K562 (cell line): ENCODE data around the gene PFN2. TPM values are rescaled to one million over a fixed set of nuclear protein-coding genes. Genes with fewer than 3 reads are reported as not detected.

ENCODE experiments used
- BCL6 ChIP-seq: fragments of 250-450 bp; sonication (Bioruptor Pico); IDR thresholded peaks from 2 replicates; pipeline ENCODE4 v1.4.0; 2020
- CEBPG ChIP-seq, 3 experiments: fragments of 200-800 bp in 1 of 3; sonication (Bioruptor generic) in 1 of 3; sonication (generic) in 1 of 3; formaldehyde crosslinking in 1 of 3; IDR thresholded peaks in 2 of 3; conservative IDR thresholded peaks in 1 of 3; 2 replicates each; pipeline versions ENCODE4 v1.6.1 to v1.8.0; 2016 to 2022; ENCODE audit warnings: missing compliant biosample characterization in 2 of 3, missing genetic modification characterization in 2 of 3, mild to moderate bottlenecking in 1 of 3, missing genetic modification reagents in 1 of 3
- CTCF ChIP-seq, 3 experiments: IDR thresholded peaks in 2 of 3; conservative IDR thresholded peaks in 1 of 3; 2 replicates each; pipeline ENCODE4 v1.5.1; 2011 to 2012; ENCODE audit warnings: low read length in 3 of 3, mild to moderate bottlenecking in 3 of 3, control low read depth in 2 of 3, improper control_type of control experiment in 1 of 3, inconsistent platforms in 1 of 3, low read depth in 1 of 3, mixed read lengths in 1 of 3, moderate library complexity in 1 of 3; ENCODE audit not compliant: insufficient read depth in 2 of 3
- DDX20 ChIP-seq: fragments of 450-650 bp; IDR thresholded peaks from 2 replicates; pipeline ENCODE4 v1.6.1; 2016; ENCODE audit warnings: missing genetic modification characterization, low read depth, mild to moderate bottlenecking, missing compliant biosample characterization, moderate library complexity
- DEAF1 ChIP-seq: fragments of 450-650 bp; formaldehyde crosslinking; IDR thresholded peaks from 2 replicates; pipeline ENCODE4 v1.4.0; 2020; ENCODE audit warnings: mild to moderate bottlenecking, moderate library complexity
- ELF1 ChIP-seq: fragments of 200-800 bp; sonication (Bioruptor generic); IDR thresholded peaks from 2 replicates; pipeline ENCODE4 v1.6.1; 2016; ENCODE audit warnings: missing genetic modification characterization, missing compliant biosample characterization
- ETV6 ChIP-seq, 3 experiments: fragments of 150-350 bp in 1 of 3; sonication (generic) in 1 of 3; formaldehyde crosslinking in 1 of 3; IDR thresholded peaks; 2 replicates each; pipeline versions ENCODE4 v1.6.1 to v1.8.0; 2014 to 2022; ENCODE audit warnings: borderline replicate concordance in 2 of 3, low read depth in 2 of 3, antibody characterized with exemption in 1 of 3, low read length in 1 of 3, mild to moderate bottlenecking in 1 of 3, missing genetic modification reagents in 1 of 3
- ID3 ChIP-seq, 2 experiments: fragments of 250-450 bp in 1 of 2; fragments of 450-650 bp in 1 of 2; sonication (Bioruptor Pico) in 1 of 2; IDR thresholded peaks; 2 replicates each; pipeline versions ENCODE4 v1.6.1 to v1.8.0; 2016 to 2021; ENCODE audit warnings: mild to moderate bottlenecking in 2 of 2, moderate library complexity in 2 of 2, missing compliant biosample characterization in 1 of 2, missing genetic modification characterization in 1 of 2
- ILK ChIP-seq: fragments of 450-650 bp; IDR thresholded peaks from 2 replicates; pipeline ENCODE4 v1.6.1; 2016; ENCODE audit warnings: missing genetic modification characterization, low read depth, mild to moderate bottlenecking, missing compliant biosample characterization, moderate library complexity, borderline replicate concordance
- MIER1 ChIP-seq: fragments of 450-650 bp; IDR thresholded peaks from 2 replicates; pipeline ENCODE4 v1.6.1; 2016; ENCODE audit warnings: antibody characterized with exemption, mild to moderate bottlenecking, low read depth
- MTF1 ChIP-seq: fragments of 250-450 bp; sonication (Bioruptor Pico); IDR thresholded peaks from 2 replicates; pipeline ENCODE4 v1.9.0; 2021; ENCODE audit warnings: moderate library complexity, mild to moderate bottlenecking, inconsistent platforms, borderline replicate concordance
- RERE ChIP-seq: sonication (generic); formaldehyde crosslinking; IDR thresholded peaks from 2 replicates; pipeline ENCODE4 v1.8.0; 2023; ENCODE audit warnings: missing genetic modification reagents, mild to moderate bottlenecking, borderline replicate concordance
- ZFPM2 ChIP-seq: fragments of 250-450 bp; sonication (Bioruptor Pico); IDR thresholded peaks from 2 replicates; pipeline ENCODE4 v1.5.1; 2022; ENCODE audit warnings: mild to moderate bottlenecking
- ZNF445 ChIP-seq: fragments of 250-450 bp; sonication (Bioruptor Pico); IDR thresholded peaks from 2 replicates; pipeline ENCODE4 v1.4.0; 2020; ENCODE audit warnings: low read depth, mild to moderate bottlenecking, moderate library complexity
- polyA plus RNA-seq, 8 experiments: library from polyadenylated mRNA; depleted of rRNA in 4 of 8; stranded (reverse) in 5 of 8; unstranded in 3 of 8; fragments of >200 nt; fragmentation: Nextera tagmentation in 2 of 8; fragmentation: Illumina TruSeq in 1 of 8; extraction: Ambion mirVana in 2 of 8; extraction: Trizol in 1 of 8; gene quantifications; 2 replicates each; pipeline versions ENCODE4 v1.2.1 to v1.2.3, GENCODE V29; 2011 to 2014; ENCODE audit warnings: inconsistent platforms in 1 of 8, missing spikeins in 1 of 8
- total RNA-seq, 7 experiments: library from RNA; depleted of rRNA in 6 of 7; stranded (reverse); fragments of >200 nt in 6 of 7; fragmentation: Illumina TruSeq in 2 of 7; extraction: Trizol in 2 of 7; gene quantifications; 2 replicates each; pipeline versions ENCODE4 v1.2.1 to v1.2.3, GENCODE V29; 2011 to 2021; ENCODE audit warnings: low replicate concordance in 1 of 7

PFN2 gene
- total and polyA plus RNA-seq, 9 of the 15 experiments (the other 6 are each of a cell fraction or from before 2014, with no cell fraction given), result 0.14 to 0.86 (median 0.35) TPM

GRCh38 chr3:149967086-149967685 lies 3.5 kb downstream of the PFN2 start (continued):
- TF ChIP-seq ETV6 (IDR thresholded peaks at IDR 0.05; ENCODE audit: borderline replicate concordance in 1 of 2, low read depth in 2 of 2, low read length in 1 of 2), result no peak
- no peak for TF ChIP-seq ETV6 (CRISPR knock-in tag; IDR thresholded peaks at IDR 0.05; ENCODE audit: borderline replicate concordance)
- TF ChIP-seq DDX20, result no peak
- no peak for TF ChIP-seq RERE (CRISPR knock-in tag)
- no peak for TF ChIP-seq ZFPM2 (CRISPR knock-in tag)
- peak in 1 of 3 experiments; percentile 74; a peak in 3 of 6 replicates for TF ChIP-seq CTCF (IDR thresholded peaks at IDR 0.05 in 2 of 3, conservative IDR thresholded peaks at IDR 0.05 in 1 of 3; ENCODE audit: insufficient read depth in 2 of 3, low read depth in 1 of 3, low read length in 3 of 3)
- TF ChIP-seq DEAF1 (CRISPR knock-in tag), result peak; percentile 67
- no peak for TF ChIP-seq BCL6 (CRISPR knock-in tag)
- no peak for TF ChIP-seq ELF1 (tag)
- no peak for TF ChIP-seq MIER1
- TF ChIP-seq ILK (tag), result no peak
- TF ChIP-seq MTF1 (CRISPR knock-in tag), result no peak
- TF ChIP-seq ID3 (CRISPR knock-in tag; IDR thresholded peaks at IDR 0.05), result no peak
- TF ChIP-seq ID3 (tag; IDR thresholded peaks at IDR 0.05), result no peak
- TF ChIP-seq ZNF445 (CRISPR knock-in tag), result no peak
- no peak for TF ChIP-seq CEBPG (CRISPR knock-in tag; IDR thresholded peaks at IDR 0.05)
- TF ChIP-seq CEBPG (tag; conservative IDR thresholded peaks at IDR 0.05 in 1 of 2, IDR thresholded peaks at IDR 0.05 in 1 of 2), result peak; percentile 86 to 90
- TF ChIP-seq, all 486 proteins: peak for 9
